B cell (primary cell): ENCODE measurements around the gene KIRREL1.

Experiments used
- EZH2 ChIP-seq: IDR thresholded peaks from 2 replicates; pipeline ENCODE4 v1.6.1; 2012; ENCODE audit warnings: borderline replicate concordance, low read depth, mild to moderate bottlenecking, moderate library complexity, low read length; ENCODE audit not compliant: insufficient read depth, poor library complexity, severe bottlenecking
- TF ChIP-seq, protein P1 (sequence below): fragments of 200-600 bp; IDR thresholded peaks from one replicate; pipeline ENCODE4 v1.8.0; 2022; ENCODE audit warnings: antibody characterized with exemption, mild to moderate bottlenecking

DNA sequence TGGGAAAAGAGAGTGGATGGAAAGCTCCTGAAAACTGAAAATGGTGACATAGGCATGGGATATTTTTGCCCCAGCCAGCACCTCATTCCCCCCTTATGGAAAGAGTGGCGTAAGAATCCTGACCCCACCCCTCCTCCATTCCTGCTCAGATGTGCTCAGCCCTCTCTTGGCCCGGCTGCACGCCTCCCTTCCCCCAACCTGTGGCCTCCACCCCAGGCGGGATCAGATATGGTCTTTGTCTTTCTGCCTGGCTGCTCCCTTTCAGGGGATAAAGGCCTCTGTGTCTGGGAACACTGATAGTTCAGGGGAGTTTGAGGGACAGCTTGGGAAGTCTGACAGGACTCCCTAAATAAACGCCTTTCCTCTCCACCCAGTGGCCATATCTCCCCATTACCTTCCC is 49.8 kb downstream of the KIRREL1 start:
- TF ChIP-seq, protein P1, sequence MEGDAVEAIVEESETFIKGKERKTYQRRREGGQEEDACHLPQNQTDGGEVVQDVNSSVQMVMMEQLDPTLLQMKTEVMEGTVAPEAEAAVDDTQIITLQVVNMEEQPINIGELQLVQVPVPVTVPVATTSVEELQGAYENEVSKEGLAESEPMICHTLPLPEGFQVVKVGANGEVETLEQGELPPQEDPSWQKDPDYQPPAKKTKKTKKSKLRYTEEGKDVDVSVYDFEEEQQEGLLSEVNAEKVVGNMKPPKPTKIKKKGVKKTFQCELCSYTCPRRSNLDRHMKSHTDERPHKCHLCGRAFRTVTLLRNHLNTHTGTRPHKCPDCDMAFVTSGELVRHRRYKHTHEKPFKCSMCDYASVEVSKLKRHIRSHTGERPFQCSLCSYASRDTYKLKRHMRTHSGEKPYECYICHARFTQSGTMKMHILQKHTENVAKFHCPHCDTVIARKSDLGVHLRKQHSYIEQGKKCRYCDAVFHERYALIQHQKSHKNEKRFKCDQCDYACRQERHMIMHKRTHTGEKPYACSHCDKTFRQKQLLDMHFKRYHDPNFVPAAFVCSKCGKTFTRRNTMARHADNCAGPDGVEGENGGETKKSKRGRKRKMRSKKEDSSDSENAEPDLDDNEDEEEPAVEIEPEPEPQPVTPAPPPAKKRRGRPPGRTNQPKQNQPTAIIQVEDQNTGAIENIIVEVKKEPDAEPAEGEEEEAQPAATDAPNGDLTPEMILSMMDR = no peak
- TF ChIP-seq EZH2 = no peak
